Activated CD8-positive, alpha-beta T cell treated with anti-CD3 and anti-CD28 coated beads, Interleukin-2, amount 10 ng/mL, durations not matched to agents 7 days and 5 days (primary cell): ENCODE results near the gene UGT1A1. TPM values are rescaled to one million over a fixed set of nuclear protein-coding genes. Genes with fewer than 3 reads are reported as not detected.
"Not testable (repeated sequence)": the region's sequence is repeated elsewhere in the genome, so short reads cannot be mapped to it uniquely, and the experiment has no call there.

Experiments
- ATAC-seq: fragments of 150-1000 bp; cut with Tn5 transposase; one replicate; pipeline ENCODE4 v1.10.0; 2021; ENCODE audit warnings: moderate library complexity
- CTCF ChIA-PET: fragments of 350-600 bp; sonication (Branson Sonifier 250); formaldehyde crosslinking; loops from one replicate; lab custom pipeline; 2021; ENCODE audit warnings: antibody characterized with exemption; lab: Charles Lee
- POLR2A ChIA-PET: fragments of 350-600 bp; sonication (Branson Sonifier 250); formaldehyde crosslinking; loops from one replicate; lab custom pipeline; 2021; ENCODE audit warnings: antibody characterized with exemption; lab: Charles Lee
- DNase-seq: peaks from one replicate; pipeline ENCODE4 v3.0.0-alpha.2; 2020
- H3K27ac Mint-ChIP-seq: one replicate; pipeline ENCODE4 v1.8.0; 2021; ENCODE audit warnings: mild to moderate bottlenecking, mixed read lengths
- H3K27me3 Mint-ChIP-seq: one replicate; pipeline ENCODE4 v1.8.0; 2021; ENCODE audit warnings: low read depth, mixed read lengths
- H3K36me3 Mint-ChIP-seq: one replicate; pipeline ENCODE4 v1.8.0; 2021; ENCODE audit warnings: low read depth, mixed read lengths
- H3K4me1 Mint-ChIP-seq: one replicate; pipeline ENCODE4 v1.8.0; 2021; ENCODE audit warnings: low read depth, mixed read lengths
- H3K4me3 Mint-ChIP-seq: one replicate; pipeline ENCODE4 v1.8.0; 2021; ENCODE audit warnings: mild to moderate bottlenecking, mixed read lengths
- H3K9me3 Mint-ChIP-seq: one replicate; pipeline ENCODE4 v1.8.0; 2022; ENCODE audit warnings: mixed read lengths; ENCODE audit not compliant: insufficient read depth
- total RNA-seq, 2 experiments: library from RNA; stranded (reverse); gene quantifications; one replicate each; pipeline ENCODE4 v1.2.3, GENCODE V29; 2021

UGT1A1 gene
- total RNA-seq: not detected

GRCh38 chr2:233760043-233760442 is at the start of gene UGT1A1:
UGT1A1 (plus strand) TSS chr2:233760270; CDS start chr2:233760288, 18 bp downstream.
- no peak within 1 kb of the TSS for H3K4me3 Mint-ChIP-seq
- H3K4me1 Mint-ChIP-seq: no peaks in the 10 kb centered on the region
- H3K27ac Mint-ChIP-seq: no peak within 1 kb of the TSS
- ChIA-PET CTCF (no interaction called here), POLR2A (no interaction called here)
- H3K36me3 Mint-ChIP-seq: no peaks in the 10 kb centered on the region
- H3K27me3 Mint-ChIP-seq: peaks cover 16% of the 10 kb centered on the region
- no peaks in the 10 kb centered on the region for H3K9me3 Mint-ChIP-seq
- ATAC-seq: no peak
- no peak for DNase-seq

- CTCF ChIA-PET: interaction anchor here (1.0 to 1.1 kb wide), 2 partner anchors 15 to 661 kb away, joined by 3 to 4 read pairs; no protein-coding TSS in a partner anchor
- Mint-ChIP-seq H3K4me1 (peaks cover 16% of the 10 kb centered on the region), H3K9me3 (no peaks in the 10 kb centered on the region), H3K36me3 (no peaks in the 10 kb centered on the region), H3K27ac (no peak overlapping the region), H3K4me3 (no peak overlapping the region), H3K27me3 (peaks cover 12% of the 10 kb centered on the region)
- peak; percentile 78 for DNase-seq
- peak; percentile 84 for ATAC-seq
- POLR2A ChIA-PET: no interaction called here
These were observed 48.6 kb upstream of the UGT1A1 start for GRCh38 chr2:233711312-233712008.

GRCh38 chr2:233712611-233713261 is 47.3 kb upstream of the UGT1A1 start, which contains the start of gene UGT1A5:
UGT1A5 (plus strand) TSS chr2:233712907; CDS start chr2:233712992, 85 bp downstream.
- no peak for DNase-seq
- peaks cover 16% of the 10 kb centered on the region for H3K4me1 Mint-ChIP-seq
- ChIA-PET POLR2A (no interaction called here), CTCF (interaction anchor here (0.7 kb wide), 1 partner anchor 236 kb away, joined by 3 read pairs; no protein-coding TSS in a partner anchor)
- no peaks in the 10 kb centered on the region for H3K36me3 Mint-ChIP-seq
- ATAC-seq: no peak
- H3K4me3 Mint-ChIP-seq: no peak within 1 kb of the TSS
- H3K9me3 Mint-ChIP-seq: no peaks in the 10 kb centered on the region
- H3K27me3 Mint-ChIP-seq: peaks cover 12% of the 10 kb centered on the region
- no peak within 1 kb of the TSS for H3K27ac Mint-ChIP-seq

GRCh38 chr2:233713262-233713615 is 46.8 kb upstream of the UGT1A1 start:
- ChIA-PET CTCF (no interaction called here), POLR2A (no interaction called here)
- ATAC-seq: no peak
- H3K9me3 Mint-ChIP-seq: no peaks in the 10 kb centered on the region
- peaks cover 16% of the 10 kb centered on the region for H3K4me1 Mint-ChIP-seq
- no peak overlapping the region for H3K27ac Mint-ChIP-seq
- H3K27me3 Mint-ChIP-seq: peaks cover 12% of the 10 kb centered on the region
- H3K36me3 Mint-ChIP-seq: no peaks in the 10 kb centered on the region
- DNase-seq: no peak
- no peak overlapping the region for H3K4me3 Mint-ChIP-seq

- Mint-ChIP-seq H3K4me3 (no peak overlapping the region), H3K36me3 (no peaks in the 10 kb centered on the region), H3K27ac (no peak overlapping the region), H3K4me1 (peaks cover 16% of the 10 kb centered on the region), H3K9me3 (no peaks in the 10 kb centered on the region), H3K27me3 (peaks cover 13% of the 10 kb centered on the region)
- ChIA-PET CTCF (no interaction called here), POLR2A (no interaction called here)
- no peak for DNase-seq
- no peak for ATAC-seq
These were observed 45.9 kb upstream of the UGT1A1 start for GRCh38 chr2:233714121-233714520.

GRCh38 chr2:233718552-233718951 is 41.5 kb upstream of the UGT1A1 start, which contains the start of gene UGT1A4:
UGT1A4 (plus strand) TSS chr2:233718736; CDS start chr2:233718821, 85 bp downstream.
- DNase-seq (no peak), ATAC-seq (no peak)
- POLR2A ChIA-PET: no interaction called here
- Mint-ChIP-seq H3K27ac (no peak within 1 kb of the TSS), H3K9me3 (no peaks in the 10 kb centered on the region), H3K36me3 (no peaks in the 10 kb centered on the region), H3K4me3 (no peak within 1 kb of the TSS), H3K27me3 (peaks cover 16% of the 10 kb centered on the region), H3K4me1 (peaks cover 9% of the 10 kb centered on the region)
- CTCF ChIA-PET: no interaction called here

- Mint-ChIP-seq H3K4me1 (no peaks in the 10 kb centered on the region), H3K4me3 (no peak within 1 kb of the TSS), H3K9me3 (no peaks in the 10 kb centered on the region), H3K27ac (no peak within 1 kb of the TSS), H3K36me3 (no peaks in the 10 kb centered on the region), H3K27me3 (peaks cover 5% of the 10 kb centered on the region)
- ATAC-seq (no peak), DNase-seq (no peak)
- ChIA-PET CTCF (interaction anchor here (0.7 kb wide), 1 partner anchor 84 kb away, joined by 3 read pairs; no protein-coding TSS in a partner anchor), POLR2A (no interaction called here)
These were observed 31.3 kb upstream of the UGT1A1 start, which contains the start of gene UGT1A3 for GRCh38 chr2:233728723-233729301. UGT1A3 (plus strand) TSS chr2:233729042; CDS start chr2:233729127, 85 bp downstream.

GRCh38 chr2:233736868-233737653 is 23.0 kb upstream of the UGT1A1 start:
- DNase-seq, H3K9me3 Mint-ChIP-seq, H3K36me3 Mint-ChIP-seq, H3K4me1 Mint-ChIP-seq, POLR2A ChIA-PET, ATAC-seq, H3K4me3 Mint-ChIP-seq, H3K27ac Mint-ChIP-seq, CTCF ChIA-PET: not testable (repeated sequence)
- H3K27me3 Mint-ChIP-seq: peaks cover 34% of the 10 kb centered on the region

- ChIA-PET CTCF (no interaction called here), POLR2A (no interaction called here)
- H3K9me3 Mint-ChIP-seq: no peaks in the 10 kb centered on the region
These were observed 19.2 kb upstream of the UGT1A1 start for GRCh38 chr2:233740870-233741269.

GRCh38 chr2:233743464-233744259 is 16.4 kb upstream of the UGT1A1 start:
- Mint-ChIP-seq H3K27me3 (peaks cover 23% of the 10 kb centered on the region), H3K27ac (no peak overlapping the region), H3K4me3 (no peak overlapping the region), H3K36me3 (no peaks in the 10 kb centered on the region), H3K9me3 (no peaks in the 10 kb centered on the region), H3K4me1 (no peaks in the 10 kb centered on the region)
- ChIA-PET CTCF (no interaction called here), POLR2A (no interaction called here)
- ATAC-seq: no peak
- DNase-seq: no peak

More at GRCh38 chr2:233740870-233741269, 19.2 kb upstream of the UGT1A1 start:
- no peak for ATAC-seq
- H3K4me1 Mint-ChIP-seq: no peaks in the 10 kb centered on the region
- peaks cover 20% of the 10 kb centered on the region for H3K27me3 Mint-ChIP-seq
- no peak overlapping the region for H3K4me3 Mint-ChIP-seq
- no peak overlapping the region for H3K27ac Mint-ChIP-seq
- H3K36me3 Mint-ChIP-seq: no peaks in the 10 kb centered on the region
- no peak for DNase-seq
